Chondrocyte (in vitro differentiated cells): Measurements from ENCODE around the gene ABHD1. TPM values are rescaled to one million over a fixed set of nuclear protein-coding genes. Genes with fewer than 3 reads are reported as not detected.
"Not testable (repeated sequence)": the region's sequence is repeated elsewhere in the genome, so short reads cannot be mapped to it uniquely, and the experiment has no call there.

ENCODE experiments used
- DNase-seq: peaks from one replicate; pipeline ENCODE4 v3.0.0; 2021; ENCODE audit warnings: mixed read lengths, low spot score
- H3K27ac Mint-ChIP-seq: one replicate; pipeline ENCODE4 v1.8.0; 2021; ENCODE audit warnings: mild to moderate bottlenecking, moderate library complexity, mixed read lengths; ENCODE audit not compliant: unreplicated experiment
- H3K27me3 Mint-ChIP-seq: 2 replicates; pipeline ENCODE4 v1.8.0; 2021; ENCODE audit warnings: low read depth, mixed read lengths
- H3K36me3 Mint-ChIP-seq: 2 replicates; pipeline ENCODE4 v1.8.0; 2021; ENCODE audit warnings: low read depth, mixed read lengths
- H3K4me1 Mint-ChIP-seq: 2 replicates; pipeline ENCODE4 v1.8.0; 2021; ENCODE audit warnings: low read depth, mild to moderate bottlenecking, mixed read lengths
- H3K4me3 Mint-ChIP-seq: one replicate; pipeline ENCODE4 v1.8.0; 2021; ENCODE audit warnings: mild to moderate bottlenecking, moderate library complexity, mixed read lengths; ENCODE audit not compliant: unreplicated experiment
- H3K9me3 Mint-ChIP-seq: 2 replicates; pipeline ENCODE4 v1.8.0; 2021; ENCODE audit warnings: low read depth, mixed read lengths
- total RNA-seq: library from RNA; stranded (reverse); gene quantifications from 3 replicates; pipeline ENCODE4 v1.2.1, GENCODE V29; 2021
- TF ChIP-seq, protein P1 (sequence below): fragments of 200-600 bp; sonication (generic); IDR thresholded peaks from 2 replicates; pipeline ENCODE4 v1.5.0; 2021; ENCODE audit warnings: antibody characterized with exemption, mild to moderate bottlenecking, moderate library complexity

The ABHD1 gene
- total RNA-seq, 1 donor from 2014 or later: 0.30 TPM

DNA sequence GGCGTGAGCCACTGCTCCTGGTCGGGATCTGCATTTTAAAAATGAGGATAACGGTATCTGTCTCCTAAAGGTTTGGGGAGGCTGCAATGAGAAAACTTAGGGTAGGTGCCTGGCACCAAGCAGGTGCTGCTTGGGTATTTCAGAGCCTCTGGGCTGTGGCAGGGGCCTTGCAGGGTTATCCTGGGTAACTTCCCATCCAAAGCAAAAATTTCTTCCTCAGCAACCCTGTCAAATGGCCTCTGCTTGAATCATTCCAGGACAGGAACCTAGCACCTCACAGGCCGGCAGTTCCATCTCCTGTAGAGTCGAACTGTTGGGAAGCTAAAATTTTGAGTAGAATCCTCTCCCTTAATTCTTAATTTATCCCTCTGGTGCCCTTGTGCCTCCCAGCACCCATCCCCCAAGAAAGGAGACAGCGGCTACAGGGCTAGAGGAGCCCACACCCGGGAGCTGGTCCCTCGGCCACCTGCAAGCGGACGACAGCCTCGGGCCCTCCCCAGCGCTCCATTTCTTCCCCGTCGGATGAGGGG is 5.6 kb upstream of the ABHD1 start:
- H3K4me3 Mint-ChIP-seq: peak overlapping the region; percentile 70
- TF ChIP-seq, protein P1, sequence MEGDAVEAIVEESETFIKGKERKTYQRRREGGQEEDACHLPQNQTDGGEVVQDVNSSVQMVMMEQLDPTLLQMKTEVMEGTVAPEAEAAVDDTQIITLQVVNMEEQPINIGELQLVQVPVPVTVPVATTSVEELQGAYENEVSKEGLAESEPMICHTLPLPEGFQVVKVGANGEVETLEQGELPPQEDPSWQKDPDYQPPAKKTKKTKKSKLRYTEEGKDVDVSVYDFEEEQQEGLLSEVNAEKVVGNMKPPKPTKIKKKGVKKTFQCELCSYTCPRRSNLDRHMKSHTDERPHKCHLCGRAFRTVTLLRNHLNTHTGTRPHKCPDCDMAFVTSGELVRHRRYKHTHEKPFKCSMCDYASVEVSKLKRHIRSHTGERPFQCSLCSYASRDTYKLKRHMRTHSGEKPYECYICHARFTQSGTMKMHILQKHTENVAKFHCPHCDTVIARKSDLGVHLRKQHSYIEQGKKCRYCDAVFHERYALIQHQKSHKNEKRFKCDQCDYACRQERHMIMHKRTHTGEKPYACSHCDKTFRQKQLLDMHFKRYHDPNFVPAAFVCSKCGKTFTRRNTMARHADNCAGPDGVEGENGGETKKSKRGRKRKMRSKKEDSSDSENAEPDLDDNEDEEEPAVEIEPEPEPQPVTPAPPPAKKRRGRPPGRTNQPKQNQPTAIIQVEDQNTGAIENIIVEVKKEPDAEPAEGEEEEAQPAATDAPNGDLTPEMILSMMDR: no peak
- H3K27me3 Mint-ChIP-seq: peaks cover 16% of the 10 kb centered on the region
- no peak overlapping the region for H3K27ac Mint-ChIP-seq
- DNase-seq: no peak
- no peaks in the 10 kb centered on the region for H3K9me3 Mint-ChIP-seq
- H3K36me3 Mint-ChIP-seq: no peaks in the 10 kb centered on the region
- peaks cover 11% of the 10 kb centered on the region for H3K4me1 Mint-ChIP-seq

DNA sequence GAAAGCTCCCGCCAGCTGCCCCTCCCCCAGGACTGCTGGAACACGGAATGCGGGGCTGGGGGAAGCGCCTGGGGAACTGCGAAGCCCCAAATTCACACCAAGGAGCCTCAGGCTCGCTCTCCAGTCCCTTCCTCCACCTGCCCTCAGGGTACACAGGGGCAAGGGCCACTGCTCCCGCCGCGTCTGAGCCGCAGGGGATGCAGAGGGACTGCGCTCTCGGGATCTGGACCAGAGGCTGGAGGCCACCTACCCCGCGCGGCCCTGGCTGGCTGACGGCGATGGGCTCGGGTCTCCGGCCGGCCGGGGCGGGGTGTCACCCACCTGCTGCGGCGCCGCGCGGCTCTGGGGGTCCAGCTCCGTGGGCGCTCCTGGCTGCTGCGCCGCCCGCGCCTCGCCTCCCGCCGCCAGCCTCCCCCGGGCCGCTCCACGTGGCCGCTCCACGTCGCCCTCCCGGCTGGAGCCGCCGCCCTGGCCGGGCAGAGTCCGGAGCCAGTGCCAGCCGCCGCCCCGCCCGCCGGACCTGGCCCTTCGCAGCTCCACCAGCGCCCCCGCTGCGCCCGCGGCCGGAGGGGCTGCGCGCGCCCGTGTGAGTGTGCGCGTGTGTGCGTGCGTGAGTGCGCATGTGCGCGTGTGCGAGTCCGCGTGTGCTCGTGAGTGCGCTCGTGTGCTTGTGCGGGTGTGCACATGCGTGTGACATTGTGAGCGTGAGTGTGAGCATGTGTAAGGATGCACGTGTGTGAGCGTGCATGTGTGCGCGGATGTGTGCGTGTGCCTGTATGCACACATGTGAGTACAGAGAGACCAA is 4.9 kb upstream of the ABHD1 start, which contains the start of gene CGREF1:
Gene CGREF1 (minus strand): TSS at position 604 of the 805 bp plus-strand sequence. CDS start 14,762 bp downstream, outside the sequence.
- TF ChIP-seq, protein P1: no peak
- Mint-ChIP-seq H3K4me1 (peaks cover 16% of the 10 kb centered on the region), H3K27ac (no peak within 1 kb of the TSS), H3K27me3 (peaks cover 16% of the 10 kb centered on the region), H3K4me3 (peak within 1 kb of the TSS; percentile 73), H3K9me3 (no peaks in the 10 kb centered on the region), H3K36me3 (no peaks in the 10 kb centered on the region)
- DNase-seq: no peak

DNA sequence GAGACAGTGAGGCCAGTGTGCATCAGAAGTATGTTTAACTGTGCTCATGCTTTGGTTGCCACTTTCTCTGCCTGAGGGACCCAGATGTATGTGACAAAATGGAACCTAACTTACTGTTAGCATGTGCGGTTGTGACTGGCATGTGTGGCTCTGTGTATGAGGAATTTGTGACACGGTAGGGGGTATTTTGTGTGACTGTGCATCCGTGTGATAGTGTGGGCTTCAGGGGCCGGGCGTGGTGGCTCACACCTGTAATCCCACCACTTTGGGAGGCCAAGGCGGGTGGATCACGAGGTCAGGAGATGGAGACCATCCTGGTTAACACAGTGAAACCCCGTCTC is 4.3 kb upstream of the ABHD1 start:
- peak overlapping the region; percentile 73 for H3K4me3 Mint-ChIP-seq

DNA sequence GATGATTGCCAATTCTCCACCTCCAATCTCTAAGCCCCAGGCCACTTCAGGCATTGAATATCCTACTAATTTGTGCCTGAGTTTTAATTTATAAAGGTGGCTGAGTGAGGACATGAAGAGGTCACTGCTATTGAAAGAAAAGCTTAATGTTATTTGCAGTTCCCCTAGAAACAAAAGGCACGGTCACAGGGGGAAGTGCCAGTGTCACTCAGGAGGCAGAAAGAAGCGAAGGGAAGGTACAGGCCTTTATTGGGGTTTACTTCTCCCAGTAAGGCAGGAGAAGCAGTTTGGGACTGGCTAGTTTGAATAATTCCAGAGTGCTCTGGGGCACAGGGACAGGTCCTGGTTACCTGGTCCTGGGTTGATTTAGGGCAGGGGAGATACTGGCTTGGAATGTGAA is 1.7 kb upstream of the ABHD1 start:
- Mint-ChIP-seq H3K9me3 (no peaks in the 10 kb centered on the region), H3K4me3 (no peak overlapping the region), H3K36me3 (no peaks in the 10 kb centered on the region), H3K27ac (no peak overlapping the region), H3K27me3 (peaks cover 16% of the 10 kb centered on the region), H3K4me1 (peaks cover 18% of the 10 kb centered on the region)
- DNase-seq: no peak
- TF ChIP-seq, protein P1: no peak

More for the DNA sequence above, 4.3 kb upstream of the ABHD1 start:
- H3K27ac Mint-ChIP-seq, H3K9me3 Mint-ChIP-seq, H3K36me3 Mint-ChIP-seq, DNase-seq: not testable (repeated sequence)
- peaks cover 16% of the 10 kb centered on the region for H3K27me3 Mint-ChIP-seq
- H3K4me1 Mint-ChIP-seq: peaks cover 18% of the 10 kb centered on the region

DNA sequence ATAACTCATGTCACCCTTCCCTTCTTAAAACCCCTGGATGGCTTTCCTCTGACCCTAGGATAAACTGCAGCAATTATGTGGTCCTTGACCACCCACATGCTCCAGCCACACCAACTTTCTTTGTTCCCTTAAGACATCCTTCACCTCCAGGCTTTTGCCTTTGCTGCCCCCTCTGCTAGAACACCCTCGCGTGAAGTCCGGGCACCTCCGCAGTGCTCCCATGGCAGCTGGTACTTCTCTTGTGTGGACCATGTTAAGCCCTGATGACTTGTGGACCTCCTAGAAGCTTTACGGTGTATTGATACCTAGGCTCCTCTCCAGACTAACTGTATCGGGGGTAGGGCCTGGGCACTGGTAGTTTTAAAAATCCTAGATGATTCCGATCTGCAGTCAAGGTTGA is 824 bp upstream of the ABHD1 start:
- H3K9me3 Mint-ChIP-seq: no peaks in the 10 kb centered on the region
- TF ChIP-seq, protein P1: no peak
- H3K27ac Mint-ChIP-seq: no peak overlapping the region
- H3K27me3 Mint-ChIP-seq: peaks cover 16% of the 10 kb centered on the region
- peaks cover 18% of the 10 kb centered on the region for H3K4me1 Mint-ChIP-seq
- no peaks in the 10 kb centered on the region for H3K36me3 Mint-ChIP-seq
- H3K4me3 Mint-ChIP-seq: peak overlapping the region; percentile 80
- DNase-seq: no peak
